ENCODE measurements around the gene IGFBP7. TPM values are rescaled to one million over a fixed set of nuclear protein-coding genes. Genes with fewer than 3 reads are reported as not detected.

The IGFBP7 gene
- total and polyA plus RNA-seq, 4 donors, result 60.5 to 216 (median 205) TPM

- Histone ChIP-seq H3K27ac (ENCODE audit: low read depth in 1 of 2, low read length in 2 of 2) (no peak overlapping the region), H3K27me3 (ENCODE audit: control insufficient read depth in 4 of 4, insufficient read depth in 4 of 4, low read length in 3 of 4) (no peaks in the 10 kb centered on the region), H3K9ac (ENCODE audit: low read depth in 1 of 2, low read length in 2 of 2) (no peak overlapping the region), H3K4me1 (ENCODE audit: control insufficient read depth in 4 of 4, insufficient read depth in 4 of 4, low read length in 3 of 4) (no peaks in the 10 kb centered on the region), H3K4me3 (ENCODE audit: low read depth in 1 of 3, low read length in 3 of 3) (no peak overlapping the region), H3K36me3 (ENCODE audit: control insufficient read depth in 4 of 4, insufficient read depth in 3 of 4, low read depth in 1 of 4, low read length in 3 of 4) (peaks cover 15 to 66% (median 38%) of the 10 kb centered on the region in 4 donors), H3K9me3 (ENCODE audit: control insufficient read depth in 4 of 4, low read length in 3 of 4) (no peaks in the 10 kb centered on the region)
- no peak for DNase-seq (ENCODE audit: low spot score)
- WGBS, result 82% methylated on average over 7 of the region's 7 CpGs
- TF ChIP-seq HNF4A (conservative IDR thresholded peaks at IDR 0.05), result no peak
- TF ChIP-seq TAF1 (conservative IDR thresholded peaks at IDR 0.05), result no peak
- TF ChIP-seq REST (IDR thresholded peaks at IDR 0.05), result no peak
- no peak for TF ChIP-seq HNF4G (IDR thresholded peaks at IDR 0.05)
- no peak for TF ChIP-seq CTCF (IDR thresholded peaks at IDR 0.05; ENCODE audit: low read depth, low read length, missing input control)
- no peak for TF ChIP-seq RXRA (IDR thresholded peaks at IDR 0.05)
- no peak for TF ChIP-seq ATF3 (IDR thresholded peaks at IDR 0.05)
- TF ChIP-seq SP1 (IDR thresholded peaks at IDR 0.05), result no peak
- TF ChIP-seq JUND (IDR thresholded peaks at IDR 0.05), result no peak
- no peak for TF ChIP-seq ZBTB33 (IDR thresholded peaks at IDR 0.05)
- TF ChIP-seq EGR1 (IDR thresholded peaks at IDR 0.05; ENCODE audit: low read depth in 2 of 2), result no peak
- no peak for TF ChIP-seq RAD21 (IDR thresholded peaks at IDR 0.05)
- TF ChIP-seq FOXA1 (IDR thresholded peaks at IDR 0.05), result no peak
- no peak for TF ChIP-seq FOXA2 (IDR thresholded peaks at IDR 0.05)
- no peak for TF ChIP-seq NR2F2 (IDR thresholded peaks at IDR 0.05)
- no peak for TF ChIP-seq YY1 (IDR thresholded peaks at IDR 0.05)
- TF ChIP-seq GABPA (IDR thresholded peaks at IDR 0.05 in 1 of 2, conservative IDR thresholded peaks at IDR 0.05 in 1 of 2), result no peak
- no peak for TF ChIP-seq MAX (IDR thresholded peaks at IDR 0.05)
These were observed 114.7 kb downstream of the IGFBP7 start for GRCh38 chr4:56995525-56995924.

All from liver (tissue), 9 donors.